Measurements from ENCODE around the gene SAFB.

DNA sequence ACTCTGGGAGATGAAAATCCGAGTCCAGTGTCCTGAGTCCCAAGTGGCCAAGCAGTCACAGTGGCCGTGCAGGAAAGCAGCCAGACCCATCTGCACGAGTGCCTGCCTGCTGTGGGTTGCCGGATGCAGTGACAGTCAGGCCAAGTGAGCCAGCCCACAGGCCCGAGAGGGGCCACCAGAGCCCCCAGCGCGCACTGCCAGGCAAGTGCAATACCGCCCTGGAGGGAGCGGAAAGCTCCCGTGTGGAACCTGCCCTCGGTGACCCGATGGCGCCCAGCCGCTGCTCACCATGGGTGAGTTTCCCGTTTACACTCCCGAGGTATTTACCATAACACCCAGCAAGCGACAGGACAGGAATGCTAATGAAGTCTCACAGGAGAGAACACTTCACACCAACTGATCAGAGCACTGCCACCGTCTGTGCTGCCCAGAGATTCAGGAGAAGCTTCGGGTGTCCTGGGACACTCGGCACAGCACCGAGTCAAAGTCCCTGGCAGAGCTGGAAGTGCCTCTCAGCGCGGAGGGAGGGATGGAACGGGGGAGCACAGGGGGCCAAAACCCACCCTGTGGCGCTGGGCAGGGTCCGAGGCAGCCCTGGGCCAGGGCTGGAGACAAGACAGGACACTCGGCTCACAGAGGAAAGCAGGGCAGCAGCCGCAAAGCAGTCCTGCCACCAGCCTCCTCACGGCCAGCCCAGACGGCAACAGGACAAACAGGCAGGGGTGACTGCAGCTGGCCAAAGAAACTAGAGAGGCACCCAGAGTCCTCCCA, 33.8 kb upstream of the SAFB start:
- TF ChIP-seq ZFX (IDR thresholded peaks at IDR 0.05; ENCODE audit: borderline replicate concordance): no peak
- TF ChIP-seq, protein P1, sequence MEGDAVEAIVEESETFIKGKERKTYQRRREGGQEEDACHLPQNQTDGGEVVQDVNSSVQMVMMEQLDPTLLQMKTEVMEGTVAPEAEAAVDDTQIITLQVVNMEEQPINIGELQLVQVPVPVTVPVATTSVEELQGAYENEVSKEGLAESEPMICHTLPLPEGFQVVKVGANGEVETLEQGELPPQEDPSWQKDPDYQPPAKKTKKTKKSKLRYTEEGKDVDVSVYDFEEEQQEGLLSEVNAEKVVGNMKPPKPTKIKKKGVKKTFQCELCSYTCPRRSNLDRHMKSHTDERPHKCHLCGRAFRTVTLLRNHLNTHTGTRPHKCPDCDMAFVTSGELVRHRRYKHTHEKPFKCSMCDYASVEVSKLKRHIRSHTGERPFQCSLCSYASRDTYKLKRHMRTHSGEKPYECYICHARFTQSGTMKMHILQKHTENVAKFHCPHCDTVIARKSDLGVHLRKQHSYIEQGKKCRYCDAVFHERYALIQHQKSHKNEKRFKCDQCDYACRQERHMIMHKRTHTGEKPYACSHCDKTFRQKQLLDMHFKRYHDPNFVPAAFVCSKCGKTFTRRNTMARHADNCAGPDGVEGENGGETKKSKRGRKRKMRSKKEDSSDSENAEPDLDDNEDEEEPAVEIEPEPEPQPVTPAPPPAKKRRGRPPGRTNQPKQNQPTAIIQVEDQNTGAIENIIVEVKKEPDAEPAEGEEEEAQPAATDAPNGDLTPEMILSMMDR (IDR thresholded peaks at IDR 0.05): no peak
